ENCODE data around the gene SH3RF3. TPM values are rescaled to one million over a fixed set of nuclear protein-coding genes. Genes with fewer than 3 reads are reported as not detected.

The SH3RF3 gene
- total RNA-seq: 6.9 TPM

GRCh38 chr2:109128616-109129355, at the start of gene SH3RF3:
SH3RF3 (plus strand) TSS chr2:109129205.

Small RNAs within 50 kb of the gene (small RNA-seq; reads per million reads assigned to genes)
- not detected for gene MIR4265 (ENCODE audit: low replicate concordance)
- gene MIR4266 (ENCODE audit: low replicate concordance): not detected
- not detected for gene RF00017 (ENCODE audit: low replicate concordance)
- gene SNRPGP9 (ENCODE audit: low replicate concordance): not detected

Other genes starting within 250 kb of the SH3RF3 start
- 2.2 TPM for gene EDAR, start 140.0 kb upstream of the SH3RF3 start, total RNA-seq

Measured in metanephros (tissue), 2 donors.